Measurements from ENCODE around the gene DNAJA4. TPM values are rescaled to one million over a fixed set of nuclear protein-coding genes. Genes with fewer than 3 reads are reported as not detected.

Gene DNAJA4
- total RNA-seq, 6 experiments from 2014 or later = 0.14 to 0.38 (median 0.17) TPM; not detected in 1

DNA sequence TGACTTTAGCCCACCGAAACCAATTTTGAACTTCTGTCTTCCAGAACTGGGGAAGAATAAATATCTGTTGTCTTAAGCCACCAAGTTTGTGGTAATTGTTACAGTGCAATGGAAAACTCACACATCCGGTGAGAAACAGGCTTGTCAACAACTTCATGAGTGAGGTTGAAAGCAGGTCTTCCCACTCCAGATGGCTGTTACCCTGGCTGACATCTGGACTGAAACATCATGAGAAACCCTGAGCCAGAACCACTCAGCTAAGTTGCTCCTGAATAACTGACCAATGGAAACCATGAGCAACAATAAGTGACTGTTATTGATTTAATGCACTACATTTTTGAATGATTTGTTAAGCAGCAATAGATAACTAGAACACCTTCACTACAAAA lies 40.3 kb upstream of the DNAJA4 start:
- no peak for TF ChIP-seq CTCF (IDR thresholded peaks at IDR 0.05)
- H3K27ac Mint-ChIP-seq = no peak overlapping the region

GRCh38 chr15:78225783-78226541 lies 38.4 kb upstream of the DNAJA4 start:
- no peak for TF ChIP-seq CTCF (IDR thresholded peaks at IDR 0.05)
- DNase-seq = no peak
- Mint-ChIP-seq H3K4me3 (no peak overlapping the region), H3K27me3 (ENCODE audit: insufficient read depth) (peaks cover 30% of the 10 kb centered on the region), H3K4me1 (ENCODE audit: low read depth) (no peaks in the 10 kb centered on the region), H3K27ac (no peak overlapping the region), H3K9me3 (no peaks in the 10 kb centered on the region), H3K36me3 (ENCODE audit: low read depth) (no peaks in the 10 kb centered on the region)

More for the DNA sequence above, 40.3 kb upstream of the DNAJA4 start:
- no peaks in the 10 kb centered on the region for H3K4me1 Mint-ChIP-seq (ENCODE audit: low read depth)
- H3K36me3 Mint-ChIP-seq (ENCODE audit: low read depth) = no peaks in the 10 kb centered on the region
- peaks cover 25% of the 10 kb centered on the region for H3K27me3 Mint-ChIP-seq (ENCODE audit: insufficient read depth)
- H3K4me3 Mint-ChIP-seq = no peak overlapping the region
- no peak for DNase-seq
- no peaks in the 10 kb centered on the region for H3K9me3 Mint-ChIP-seq

- Mint-ChIP-seq H3K27me3 (ENCODE audit: insufficient read depth) (peaks cover 30% of the 10 kb centered on the region), H3K4me3 (no peak overlapping the region), H3K9me3 (no peaks in the 10 kb centered on the region), H3K4me1 (ENCODE audit: low read depth) (no peaks in the 10 kb centered on the region), H3K36me3 (ENCODE audit: low read depth) (no peaks in the 10 kb centered on the region), H3K27ac (no peak overlapping the region)
- TF ChIP-seq CTCF (IDR thresholded peaks at IDR 0.05) = no peak
- no peak for DNase-seq
Measured at GRCh38 chr15:78228356-78228996, 35.9 kb upstream of the DNAJA4 start.

DNA sequence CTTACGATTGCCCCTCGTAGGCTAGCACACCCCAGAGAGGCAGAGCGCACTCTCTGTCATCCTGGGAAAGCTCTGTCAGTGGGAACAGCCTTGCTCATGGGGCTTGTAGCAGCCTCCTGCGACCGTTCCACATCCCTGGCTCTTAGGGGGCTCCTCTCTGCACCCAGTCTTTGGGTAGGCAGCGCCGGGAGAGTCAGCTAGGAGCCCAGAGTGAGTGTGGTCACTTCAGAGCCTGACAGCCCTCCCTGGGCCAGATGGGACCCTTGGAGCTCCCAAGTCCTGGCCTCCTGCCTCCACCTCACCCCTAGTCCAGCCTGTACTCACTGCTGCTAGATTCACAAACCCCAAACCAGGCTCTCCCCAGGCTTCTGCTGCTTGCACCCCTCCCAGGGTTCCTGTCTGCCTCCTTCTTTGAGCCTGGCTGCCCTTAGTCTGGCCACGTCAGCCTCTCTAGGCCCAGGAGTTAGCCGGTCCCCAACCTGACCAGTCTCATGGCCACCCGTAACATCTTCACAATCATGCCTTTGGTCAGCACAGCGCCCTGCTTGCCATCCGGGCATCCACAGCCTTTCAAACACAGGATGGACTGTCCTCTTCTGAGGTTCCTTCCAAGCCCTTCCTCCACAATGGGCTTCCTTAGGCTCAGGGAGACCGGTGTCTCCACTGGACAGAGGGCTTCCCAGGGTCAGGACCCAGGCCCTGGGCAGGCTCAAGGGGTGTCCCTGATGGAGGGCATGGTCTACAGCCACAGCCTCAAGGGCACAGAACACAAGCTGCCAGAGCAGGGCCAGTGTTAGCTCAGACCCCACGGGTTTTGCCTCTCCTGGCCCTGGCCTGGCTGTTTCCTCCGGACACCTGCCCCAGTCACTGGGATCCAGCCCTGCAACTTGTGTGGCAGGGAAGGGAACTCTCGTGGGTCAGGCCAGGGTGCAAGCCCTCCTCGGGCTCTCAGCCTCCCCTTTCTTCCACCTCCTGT lies 34.6 kb upstream of the DNAJA4 start:
- Mint-ChIP-seq H3K36me3 (ENCODE audit: low read depth) (no peaks in the 10 kb centered on the region), H3K9me3 (no peaks in the 10 kb centered on the region), H3K4me3 (no peak overlapping the region), H3K4me1 (ENCODE audit: low read depth) (no peaks in the 10 kb centered on the region), H3K27ac (no peak overlapping the region), H3K27me3 (ENCODE audit: insufficient read depth) (peaks cover 42% of the 10 kb centered on the region)
- no peak for DNase-seq
- TF ChIP-seq CTCF (IDR thresholded peaks at IDR 0.05) = no peak

GRCh38 chr15:78232951-78233350 lies 31.4 kb upstream of the DNAJA4 start:
- DNase-seq = no peak
- Mint-ChIP-seq H3K4me3 (no peak overlapping the region), H3K27me3 (ENCODE audit: insufficient read depth) (peaks cover 58% of the 10 kb centered on the region), H3K9me3 (no peaks in the 10 kb centered on the region), H3K36me3 (ENCODE audit: low read depth) (no peaks in the 10 kb centered on the region), H3K27ac (no peak overlapping the region), H3K4me1 (ENCODE audit: low read depth) (no peaks in the 10 kb centered on the region)
- no peak for TF ChIP-seq CTCF (IDR thresholded peaks at IDR 0.05)
